GM21367 (cell line): ENCODE measurements around the gene PALLD.
"Not testable (repeated sequence)": the region's sequence is repeated elsewhere in the genome, so short reads cannot be mapped to it uniquely, and the experiment has no call there.

Experiments
- ATAC-seq: cut with Tn5 transposase; IDR thresholded peaks from one replicate; pipeline ENCODE4 v1.9.1; 2021; ENCODE audit not compliant: unreplicated experiment

Gene PALLD

GRCh38 chr4:168496834-168497233 lies at the start of gene PALLD:
Gene PALLD, plus strand, starts transcription at chr4:168497052.
- ATAC-seq: no peak

DNA sequence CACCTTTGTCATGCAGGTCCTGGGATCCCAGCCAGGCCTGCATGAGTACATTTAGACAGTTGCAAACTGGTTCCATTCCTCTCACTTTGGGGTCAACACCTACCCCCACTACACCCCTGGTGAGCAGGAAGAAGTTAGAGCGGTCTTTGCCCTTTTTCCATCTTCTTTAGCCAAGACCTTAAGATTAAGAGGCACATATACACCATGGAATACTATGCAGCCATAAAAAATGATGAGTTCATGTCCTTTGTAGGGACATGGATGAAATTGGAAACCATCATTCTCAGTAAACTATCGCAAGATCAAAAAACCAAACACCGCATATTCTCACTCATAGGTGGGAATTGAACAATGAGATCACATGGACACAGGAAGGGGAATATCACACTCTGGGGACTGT lies 47.8 kb upstream of the PALLD start:
- not testable (repeated sequence) for ATAC-seq

GRCh38 chr4:168449719-168450452 lies 47.0 kb upstream of the PALLD start:
- no peak for ATAC-seq

DNA sequence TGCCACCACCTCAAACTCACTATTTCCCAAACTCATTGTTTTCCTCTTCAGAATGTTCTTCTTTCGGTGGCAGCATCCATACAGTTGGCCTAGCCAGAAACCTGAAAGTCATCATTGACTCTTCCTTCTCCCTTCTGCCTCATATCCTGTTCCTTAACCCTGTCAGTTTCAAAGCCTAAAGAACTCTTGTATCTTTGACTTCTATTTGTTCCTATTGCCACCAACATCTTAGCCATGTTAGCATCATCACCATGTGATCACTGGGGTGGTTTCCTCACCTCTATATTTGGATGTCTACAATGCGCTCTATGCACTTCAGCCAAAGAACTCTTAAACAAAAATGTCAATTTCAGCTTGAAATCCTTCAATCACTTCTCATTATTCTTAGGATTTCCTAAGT lies 45.5 kb upstream of the PALLD start:
- no peak for ATAC-seq

DNA sequence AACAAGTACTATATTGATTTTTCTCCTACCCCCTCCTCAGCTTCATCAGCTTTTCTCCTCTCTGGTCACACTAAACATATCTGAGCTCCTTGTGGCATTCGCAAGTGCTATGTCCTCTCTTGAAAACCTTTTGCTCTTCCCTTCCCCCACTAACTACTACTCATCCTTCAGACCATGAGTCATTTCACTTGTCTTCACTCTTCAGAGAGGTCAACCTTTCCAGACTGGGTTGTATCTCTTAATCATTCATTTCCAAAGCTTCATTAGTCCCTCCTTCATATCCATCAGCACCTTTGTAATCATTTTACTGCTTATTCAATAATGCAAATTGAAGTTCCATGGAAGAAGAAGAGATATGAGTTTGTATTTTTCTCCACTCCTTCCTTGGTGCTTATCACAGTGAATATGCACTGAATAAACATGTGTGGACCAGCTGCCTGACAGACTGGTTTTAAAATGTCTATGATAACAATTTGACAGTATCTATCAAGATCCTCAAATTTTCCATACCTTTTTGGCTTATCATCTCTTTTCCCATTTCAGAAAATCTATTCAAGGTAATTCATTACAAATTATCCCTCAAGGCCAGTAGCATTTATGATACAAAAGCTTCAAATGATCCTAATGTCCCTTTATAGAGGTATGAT lies 45.0 kb upstream of the PALLD start:
- ATAC-seq: peak; percentile 84

GRCh38 chr4:168453146-168453545 lies 43.7 kb upstream of the PALLD start:
- ATAC-seq: no peak

- ATAC-seq: not testable (repeated sequence)
Observed at GRCh38 chr4:168458256-168458655, 38.6 kb upstream of the PALLD start.

DNA sequence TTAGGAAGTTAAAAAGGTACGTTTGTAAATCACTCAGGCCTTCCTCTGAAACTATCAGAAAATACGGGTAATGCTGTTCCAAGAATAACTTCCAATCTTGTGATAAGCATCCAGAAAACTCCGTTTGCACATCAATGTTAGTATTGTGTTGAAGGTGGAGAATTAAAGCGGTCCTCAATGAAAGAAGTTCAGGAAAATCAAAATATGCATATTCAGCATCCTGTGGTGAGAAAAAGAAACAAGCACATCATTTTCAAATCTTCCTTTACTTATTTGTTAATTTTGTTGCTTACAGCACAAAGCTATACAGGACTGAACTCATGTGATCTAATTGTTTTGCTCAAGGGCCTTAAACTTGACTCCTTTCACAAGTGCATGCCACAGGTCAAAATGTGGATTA lies 35.0 kb upstream of the PALLD start:
- ATAC-seq: no peak

- no peak for ATAC-seq
Observed at GRCh38 chr4:168472920-168473319, 23.9 kb upstream of the PALLD start.

DNA sequence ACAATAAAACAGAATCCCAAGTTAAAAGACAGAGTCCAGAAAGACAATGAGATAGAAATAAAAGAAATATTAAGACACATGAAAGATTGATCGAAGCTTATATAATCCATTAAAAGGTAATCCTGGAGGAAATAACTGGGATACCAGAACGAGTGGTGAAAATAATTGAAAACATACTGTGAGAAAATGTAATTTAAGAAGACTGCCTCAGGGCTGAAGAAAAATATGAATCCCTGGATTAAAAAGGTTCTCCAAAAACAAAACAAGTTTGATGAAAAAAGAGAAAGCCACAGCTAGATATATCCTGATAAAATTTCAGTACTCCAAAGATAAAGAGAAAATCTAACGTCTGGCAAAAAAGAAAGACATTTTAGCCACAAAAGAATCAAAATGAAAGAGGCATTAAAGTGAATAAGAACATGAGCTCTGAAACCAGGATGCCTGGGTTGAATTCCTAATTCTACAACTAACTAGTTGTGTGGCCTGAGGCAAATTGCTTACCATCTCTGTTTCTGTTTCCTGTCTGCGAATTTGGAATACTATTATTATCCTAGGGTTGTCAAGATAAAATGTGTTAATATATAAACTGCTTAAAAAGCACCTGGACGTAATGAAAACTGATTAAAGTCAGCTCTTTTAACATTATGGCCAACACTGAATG lies 22.1 kb upstream of the PALLD start:
- no peak for ATAC-seq

GRCh38 chr4:168475745-168476144 lies 21.1 kb upstream of the PALLD start:
- no peak for ATAC-seq

DNA sequence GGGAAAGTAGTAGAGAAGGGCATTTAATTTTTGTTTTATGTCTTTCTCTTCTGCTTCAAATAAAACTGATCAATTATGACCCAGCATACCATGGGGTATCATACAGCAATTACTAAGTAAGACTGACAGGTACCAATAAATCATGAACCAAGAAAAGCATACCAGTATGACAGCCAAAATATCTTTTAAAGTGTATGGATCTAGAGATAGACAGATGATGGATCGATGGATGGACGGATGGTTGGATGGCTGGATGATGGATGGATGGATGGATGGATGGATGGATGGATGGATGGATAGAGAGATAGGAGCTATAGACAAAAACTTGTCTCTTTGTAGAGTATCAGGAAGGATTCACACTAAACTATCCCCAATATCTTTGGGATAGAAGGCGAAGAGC lies 18.0 kb upstream of the PALLD start:
- ATAC-seq: no peak

GRCh38 chr4:168480931-168481611 lies 15.8 kb upstream of the PALLD start:
- ATAC-seq: peak; percentile 27

DNA sequence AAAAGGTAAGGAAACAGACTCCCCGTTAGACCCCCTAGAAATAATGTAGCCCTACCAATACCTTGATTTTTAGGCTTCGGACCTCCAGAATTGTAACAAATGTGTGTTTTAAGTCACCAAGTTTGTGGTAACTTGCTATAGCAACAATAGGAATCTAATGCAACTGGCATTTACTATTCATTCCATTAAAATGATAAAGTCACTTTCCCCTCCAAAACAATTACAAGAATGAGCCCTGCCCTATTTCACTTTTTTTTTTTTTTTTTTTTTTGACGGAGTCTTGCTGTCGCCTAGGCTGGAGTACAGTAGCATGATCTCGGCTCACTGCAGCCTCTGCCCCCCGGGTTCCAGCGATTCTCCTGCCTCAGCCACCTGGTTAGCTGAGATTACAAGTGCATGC lies 13.0 kb upstream of the PALLD start:
- ATAC-seq: no peak

- no peak for ATAC-seq
Observed at GRCh38 chr4:168484626-168485025, 12.2 kb upstream of the PALLD start.

DNA sequence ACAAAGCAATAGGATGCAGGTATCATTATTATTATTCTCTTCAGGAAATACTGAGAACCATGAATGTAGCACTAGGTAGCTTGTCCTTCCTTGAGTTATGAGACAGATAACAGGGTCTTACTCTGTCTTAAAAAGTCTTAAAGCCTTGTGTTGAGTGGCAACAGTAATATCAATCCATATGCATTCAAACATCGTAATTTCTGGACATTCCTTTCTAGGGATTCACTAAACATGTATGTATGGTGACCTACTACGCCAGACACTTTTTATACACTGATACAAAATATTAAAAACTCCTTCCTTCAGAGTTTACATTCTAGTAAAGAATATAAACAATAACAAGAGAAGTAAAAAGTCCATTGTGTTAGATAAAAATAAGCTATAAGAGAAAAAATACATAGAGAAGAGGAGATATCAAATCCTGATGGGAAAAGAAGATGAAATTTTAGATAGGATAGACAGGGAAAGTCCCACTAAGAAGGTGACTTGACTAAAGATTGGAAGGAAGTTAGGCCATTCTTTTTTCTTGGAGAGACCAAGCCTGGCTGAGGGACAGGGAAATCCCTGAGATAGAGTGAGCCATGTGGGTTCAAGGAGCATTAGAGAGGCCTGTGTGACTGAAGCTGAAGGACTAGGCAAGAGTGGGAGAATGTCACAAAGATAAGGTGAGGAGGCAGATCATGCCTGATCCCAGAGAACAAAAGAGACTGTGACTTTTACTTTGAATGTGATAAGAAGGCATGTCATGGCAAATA lies 11.5 kb upstream of the PALLD start:
- no peak for ATAC-seq

GRCh38 chr4:168486912-168487281 lies 10.0 kb upstream of the PALLD start:
- ATAC-seq: no peak

GRCh38 chr4:168487282-168488035 lies 9.4 kb upstream of the PALLD start:
- no peak for ATAC-seq

DNA sequence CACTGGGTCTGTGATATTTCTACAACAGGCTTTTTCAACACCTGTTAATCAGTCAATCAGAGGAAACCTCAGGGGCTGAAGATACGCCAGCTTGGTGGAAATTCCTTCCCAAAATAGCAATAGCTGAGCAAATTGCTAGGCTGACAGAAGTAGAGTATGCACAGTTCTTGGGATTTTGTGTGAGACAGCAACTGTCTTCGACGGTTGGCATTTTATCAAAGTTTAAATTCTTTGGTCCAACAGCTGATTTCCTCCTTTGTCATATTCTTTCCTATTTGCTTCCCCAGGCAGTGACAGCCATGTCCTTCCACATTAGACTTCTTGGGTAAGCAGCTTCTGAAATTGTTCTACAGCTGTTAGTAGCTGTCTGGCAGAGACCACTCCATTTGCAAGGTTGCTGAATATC lies 8.0 kb upstream of the PALLD start:
- ATAC-seq: no peak

DNA sequence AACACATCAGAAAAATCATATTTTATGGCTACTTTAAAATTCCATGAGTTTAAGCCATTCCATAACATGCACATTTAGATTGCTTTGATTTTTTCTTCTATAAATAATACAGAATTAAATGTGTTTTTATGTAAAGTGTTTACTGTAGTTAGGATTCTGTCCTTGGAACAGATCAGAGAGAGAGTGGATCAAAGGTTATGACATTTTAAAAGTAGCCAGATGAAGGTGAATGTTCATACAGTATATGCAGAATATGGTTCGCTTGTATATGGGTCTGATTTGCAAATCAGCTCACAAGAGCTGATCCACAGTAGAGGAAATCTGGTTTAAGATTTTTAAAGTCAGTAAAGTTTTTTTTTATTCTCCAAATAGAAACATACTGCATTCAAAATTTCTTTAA lies 7.2 kb upstream of the PALLD start:
- no peak for ATAC-seq
